ENCODE measurements around the gene PHF23.

The PHF23 gene

GRCh38 chr17:7211491-7212273, 27.6 kb downstream of the PHF23 start:
- Mint-ChIP-seq H3K27me3 (no peaks in the 10 kb centered on the region), H3K4me3 (no peak overlapping the region), H3K27ac (no peak overlapping the region), H3K9me3 (no peaks in the 10 kb centered on the region), H3K4me1 (ENCODE audit: low read depth) (peaks cover 46% of the 10 kb centered on the region), H3K36me3 (ENCODE audit: low read depth) (no peaks in the 10 kb centered on the region)

GRCh38 chr17:7208754-7209460, 30.4 kb downstream of the PHF23 start:
- no peaks in the 10 kb centered on the region for H3K9me3 Mint-ChIP-seq
- H3K4me3 Mint-ChIP-seq: no peak overlapping the region
- peaks cover 40% of the 10 kb centered on the region for H3K4me1 Mint-ChIP-seq (ENCODE audit: low read depth)

GRCh38 chr17:7208027-7208571, 31.2 kb downstream of the PHF23 start:
- H3K27me3 Mint-ChIP-seq: no peaks in the 10 kb centered on the region

More at GRCh38 chr17:7208754-7209460, 30.4 kb downstream of the PHF23 start:
- no peak overlapping the region for H3K27ac Mint-ChIP-seq
- no peaks in the 10 kb centered on the region for H3K27me3 Mint-ChIP-seq
- no peaks in the 10 kb centered on the region for H3K36me3 Mint-ChIP-seq (ENCODE audit: low read depth)

GRCh38 chr17:7207120-7208001, 31.9 kb downstream of the PHF23 start:
- Mint-ChIP-seq H3K4me1 (ENCODE audit: low read depth) (peaks cover 35% of the 10 kb centered on the region), H3K36me3 (ENCODE audit: low read depth) (no peaks in the 10 kb centered on the region), H3K4me3 (no peak overlapping the region), H3K9me3 (no peaks in the 10 kb centered on the region), H3K27me3 (no peaks in the 10 kb centered on the region), H3K27ac (no peak overlapping the region)

More at GRCh38 chr17:7208027-7208571, 31.2 kb downstream of the PHF23 start:
- Mint-ChIP-seq H3K9me3 (no peaks in the 10 kb centered on the region), H3K4me1 (ENCODE audit: low read depth) (peaks cover 37% of the 10 kb centered on the region), H3K27ac (no peak overlapping the region), H3K4me3 (no peak overlapping the region), H3K36me3 (ENCODE audit: low read depth) (no peaks in the 10 kb centered on the region)

- Mint-ChIP-seq H3K36me3 (ENCODE audit: low read depth) (no peaks in the 10 kb centered on the region), H3K4me3 (peak overlapping the region; percentile 70), H3K4me1 (ENCODE audit: low read depth) (peaks cover 30% of the 10 kb centered on the region), H3K9me3 (no peaks in the 10 kb centered on the region), H3K27ac (peak overlapping the region; percentile 87), H3K27me3 (no peaks in the 10 kb centered on the region)
These were observed 33.7 kb downstream of the PHF23 start for GRCh38 chr17:7205561-7205960.

GRCh38 chr17:7204828-7205461, 34.3 kb downstream of the PHF23 start:
- peak overlapping the region; percentile 87 for H3K27ac Mint-ChIP-seq
- no peaks in the 10 kb centered on the region for H3K9me3 Mint-ChIP-seq
- H3K4me3 Mint-ChIP-seq: peak overlapping the region; percentile 70
- peaks cover 27% of the 10 kb centered on the region for H3K4me1 Mint-ChIP-seq (ENCODE audit: low read depth)
- H3K36me3 Mint-ChIP-seq (ENCODE audit: low read depth): no peaks in the 10 kb centered on the region
- no peaks in the 10 kb centered on the region for H3K27me3 Mint-ChIP-seq

- no peaks in the 10 kb centered on the region for H3K36me3 Mint-ChIP-seq (ENCODE audit: low read depth)
- H3K27ac Mint-ChIP-seq: peak overlapping the region; percentile 87
- no peaks in the 10 kb centered on the region for H3K9me3 Mint-ChIP-seq
- no peaks in the 10 kb centered on the region for H3K27me3 Mint-ChIP-seq
- H3K4me3 Mint-ChIP-seq: peak overlapping the region; percentile 70
- peaks cover 26% of the 10 kb centered on the region for H3K4me1 Mint-ChIP-seq (ENCODE audit: low read depth)
These were observed 34.9 kb downstream of the PHF23 start for GRCh38 chr17:7204336-7204735.

- H3K27me3 Mint-ChIP-seq: no peaks in the 10 kb centered on the region
- no peaks in the 10 kb centered on the region for H3K36me3 Mint-ChIP-seq (ENCODE audit: low read depth)
- peak overlapping the region; percentile 39 for H3K4me3 Mint-ChIP-seq
- H3K27ac Mint-ChIP-seq: peak overlapping the region; percentile 68
- peaks cover 26% of the 10 kb centered on the region for H3K4me1 Mint-ChIP-seq (ENCODE audit: low read depth)
- no peaks in the 10 kb centered on the region for H3K9me3 Mint-ChIP-seq
These were observed 35.9 kb downstream of the PHF23 start for GRCh38 chr17:7203391-7203790.

GRCh38 chr17:7196651-7197401, 42.4 kb downstream of the PHF23 start:
- H3K9me3 Mint-ChIP-seq: no peaks in the 10 kb centered on the region
- no peak overlapping the region for H3K27ac Mint-ChIP-seq
- H3K27me3 Mint-ChIP-seq: no peaks in the 10 kb centered on the region
- no peaks in the 10 kb centered on the region for H3K36me3 Mint-ChIP-seq (ENCODE audit: low read depth)
- H3K4me3 Mint-ChIP-seq: no peak overlapping the region
- no peaks in the 10 kb centered on the region for H3K4me1 Mint-ChIP-seq (ENCODE audit: low read depth)

- Mint-ChIP-seq H3K4me3 (no peak overlapping the region), H3K27me3 (no peaks in the 10 kb centered on the region), H3K36me3 (ENCODE audit: low read depth) (no peaks in the 10 kb centered on the region), H3K9me3 (no peaks in the 10 kb centered on the region), H3K27ac (no peak overlapping the region), H3K4me1 (ENCODE audit: low read depth) (no peaks in the 10 kb centered on the region)
These were observed 43.3 kb downstream of the PHF23 start for GRCh38 chr17:7195971-7196370.

GRCh38 chr17:7192271-7192937, 46.9 kb downstream of the PHF23 start:
- Mint-ChIP-seq H3K36me3 (ENCODE audit: low read depth) (no peaks in the 10 kb centered on the region), H3K27me3 (no peaks in the 10 kb centered on the region), H3K9me3 (no peaks in the 10 kb centered on the region), H3K4me3 (no peak overlapping the region), H3K27ac (no peak overlapping the region), H3K4me1 (ENCODE audit: low read depth) (no peaks in the 10 kb centered on the region)

GRCh38 chr17:7191571-7192270, 47.5 kb downstream of the PHF23 start:
- no peaks in the 10 kb centered on the region for H3K36me3 Mint-ChIP-seq (ENCODE audit: low read depth)
- no peak overlapping the region for H3K4me3 Mint-ChIP-seq
- H3K27me3 Mint-ChIP-seq: no peaks in the 10 kb centered on the region
- no peaks in the 10 kb centered on the region for H3K9me3 Mint-ChIP-seq
- H3K27ac Mint-ChIP-seq: no peak overlapping the region
- H3K4me1 Mint-ChIP-seq (ENCODE audit: low read depth): no peaks in the 10 kb centered on the region

- Mint-ChIP-seq H3K36me3 (ENCODE audit: low read depth) (no peaks in the 10 kb centered on the region), H3K27ac (no peak overlapping the region), H3K9me3 (no peaks in the 10 kb centered on the region), H3K4me1 (ENCODE audit: low read depth) (no peaks in the 10 kb centered on the region), H3K27me3 (no peaks in the 10 kb centered on the region), H3K4me3 (no peak overlapping the region)
These were observed 48.2 kb downstream of the PHF23 start for GRCh38 chr17:7191069-7191468.
